ENCODE results near the gene IFI16.

- TF ChIP-seq CTCF (IDR thresholded peaks at IDR 0.05) = no peak
- TF ChIP-seq POLR2A (IDR thresholded peaks at IDR 0.05) = no peak
Measured at GRCh38 chr1:159081626-159082025, 71.9 kb downstream of the IFI16 start.

All from esophagus squamous epithelium (tissue), 4 donors.